Type B pancreatic cell (in vitro differentiated cells): ENCODE results near the gene PDLIM5. TPM values are rescaled to one million over a fixed set of nuclear protein-coding genes. Genes with fewer than 3 reads are reported as not detected.

ENCODE experiments used
- DNase-seq: peaks from one replicate; pipeline ENCODE4 v3.0.0; 2021; ENCODE audit warnings: mixed read lengths; ENCODE audit not compliant: unreplicated experiment; ENCODE audit errors: extremely low spot score
- H3K27ac Mint-ChIP-seq: 2 replicates; pipeline ENCODE4 v1.8.0; 2021; ENCODE audit warnings: mild to moderate bottlenecking, mixed read lengths
- H3K27me3 Mint-ChIP-seq: 2 replicates; pipeline ENCODE4 v1.8.0; 2021; ENCODE audit warnings: mixed read lengths
- H3K36me3 Mint-ChIP-seq: 2 replicates; pipeline ENCODE4 v1.8.0; 2021; ENCODE audit warnings: mixed read lengths
- H3K4me1 Mint-ChIP-seq: one replicate; pipeline ENCODE4 v1.8.0; 2021; ENCODE audit warnings: mixed read lengths; ENCODE audit not compliant: unreplicated experiment
- H3K4me3 Mint-ChIP-seq: 2 replicates; pipeline ENCODE4 v1.8.0; 2021; ENCODE audit warnings: mild to moderate bottlenecking, mixed read lengths
- H3K9me3 Mint-ChIP-seq: 2 replicates; pipeline ENCODE4 v1.8.0; 2021; ENCODE audit warnings: mixed read lengths
- total RNA-seq: library from RNA; stranded (reverse); gene quantifications from 2 replicates; pipeline ENCODE4 v1.2.1, GENCODE V29; 2021; ENCODE audit warnings: low replicate concordance
- TF ChIP-seq, protein P1 (sequence below): fragments of 200-600 bp; sonication (generic); conservative IDR thresholded peaks from 2 replicates; pipeline ENCODE4 v1.5.0; 2021; ENCODE audit warnings: antibody characterized with exemption, mild to moderate bottlenecking

The PDLIM5 gene
- total RNA-seq, 1 donor from 2014 or later, result 76.7 TPM

DNA sequence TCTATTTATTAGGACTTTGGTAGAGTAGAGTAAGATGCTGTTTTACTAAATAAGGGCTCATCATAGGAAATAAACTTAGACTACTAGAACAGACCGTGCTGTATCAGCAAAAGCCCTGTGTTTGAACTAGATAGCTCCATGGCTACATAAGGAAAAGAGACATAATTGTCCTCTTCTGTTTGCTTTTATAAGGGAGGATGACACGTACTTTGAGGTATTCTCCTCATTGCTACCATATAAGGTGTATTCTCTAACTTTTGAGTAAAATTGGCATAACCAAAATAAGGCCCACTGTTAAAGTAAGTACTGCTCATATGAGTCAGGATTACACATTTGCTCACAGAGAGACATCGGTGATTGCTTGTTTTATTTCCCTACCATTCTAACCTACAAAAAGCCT, 64.3 kb downstream of the PDLIM5 start:
- TF ChIP-seq, protein P1, sequence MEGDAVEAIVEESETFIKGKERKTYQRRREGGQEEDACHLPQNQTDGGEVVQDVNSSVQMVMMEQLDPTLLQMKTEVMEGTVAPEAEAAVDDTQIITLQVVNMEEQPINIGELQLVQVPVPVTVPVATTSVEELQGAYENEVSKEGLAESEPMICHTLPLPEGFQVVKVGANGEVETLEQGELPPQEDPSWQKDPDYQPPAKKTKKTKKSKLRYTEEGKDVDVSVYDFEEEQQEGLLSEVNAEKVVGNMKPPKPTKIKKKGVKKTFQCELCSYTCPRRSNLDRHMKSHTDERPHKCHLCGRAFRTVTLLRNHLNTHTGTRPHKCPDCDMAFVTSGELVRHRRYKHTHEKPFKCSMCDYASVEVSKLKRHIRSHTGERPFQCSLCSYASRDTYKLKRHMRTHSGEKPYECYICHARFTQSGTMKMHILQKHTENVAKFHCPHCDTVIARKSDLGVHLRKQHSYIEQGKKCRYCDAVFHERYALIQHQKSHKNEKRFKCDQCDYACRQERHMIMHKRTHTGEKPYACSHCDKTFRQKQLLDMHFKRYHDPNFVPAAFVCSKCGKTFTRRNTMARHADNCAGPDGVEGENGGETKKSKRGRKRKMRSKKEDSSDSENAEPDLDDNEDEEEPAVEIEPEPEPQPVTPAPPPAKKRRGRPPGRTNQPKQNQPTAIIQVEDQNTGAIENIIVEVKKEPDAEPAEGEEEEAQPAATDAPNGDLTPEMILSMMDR, result no peak
- DNase-seq, result no peak
- peaks cover 6% of the 10 kb centered on the region for H3K9me3 Mint-ChIP-seq
- peaks cover 13% of the 10 kb centered on the region for H3K36me3 Mint-ChIP-seq
- H3K27me3 Mint-ChIP-seq, result no peaks in the 10 kb centered on the region
- peaks cover 23% of the 10 kb centered on the region for H3K4me1 Mint-ChIP-seq
- no peak overlapping the region for H3K27ac Mint-ChIP-seq
- no peak overlapping the region for H3K4me3 Mint-ChIP-seq

DNA sequence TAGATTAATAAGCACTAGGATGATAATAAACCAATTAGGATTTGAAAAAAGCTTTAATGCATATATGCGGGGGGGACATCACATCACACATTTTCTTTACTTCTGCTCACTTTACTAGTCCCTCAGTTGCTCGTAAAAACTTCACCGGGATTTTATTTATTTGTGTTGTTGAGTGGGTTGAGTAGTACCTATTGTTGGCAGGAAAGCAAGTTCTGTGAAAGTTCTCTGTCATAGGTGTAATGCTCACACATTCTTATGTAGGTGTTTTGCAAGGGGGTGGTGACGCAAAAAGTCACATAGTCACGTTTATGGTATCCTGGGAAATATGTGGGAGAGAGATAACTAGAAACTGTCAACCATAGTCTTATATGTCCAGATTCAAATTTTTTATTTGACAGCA, 65.3 kb downstream of the PDLIM5 start:
- DNase-seq, result no peak
- no peak overlapping the region for H3K4me3 Mint-ChIP-seq
- H3K4me1 Mint-ChIP-seq, result peaks cover 23% of the 10 kb centered on the region
- no peaks in the 10 kb centered on the region for H3K27me3 Mint-ChIP-seq
- peaks cover 10% of the 10 kb centered on the region for H3K36me3 Mint-ChIP-seq
- H3K9me3 Mint-ChIP-seq, result peaks cover 6% of the 10 kb centered on the region
- H3K27ac Mint-ChIP-seq, result no peak overlapping the region
- TF ChIP-seq, protein P1, result no peak

DNA sequence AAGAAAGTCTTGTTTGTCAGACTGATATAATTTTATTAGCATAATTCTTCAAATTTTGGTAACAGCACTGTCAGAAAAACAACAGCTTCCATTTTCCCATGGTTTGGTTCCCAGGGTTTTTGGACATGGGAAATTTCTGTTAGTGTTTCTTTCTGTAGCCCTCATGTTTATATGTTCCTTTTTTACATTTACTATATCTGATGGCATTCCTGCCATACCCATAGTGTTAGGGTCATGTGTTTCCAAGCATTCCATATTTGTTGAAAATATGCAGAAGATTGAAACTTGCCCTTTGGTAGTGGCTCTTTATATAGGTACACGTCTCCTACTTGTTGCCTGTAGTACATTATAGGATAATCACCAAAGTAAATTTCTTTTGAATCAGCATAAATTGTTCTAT, 65.8 kb downstream of the PDLIM5 start:
- Mint-ChIP-seq H3K27me3 (no peaks in the 10 kb centered on the region), H3K4me1 (peaks cover 23% of the 10 kb centered on the region), H3K36me3 (peaks cover 10% of the 10 kb centered on the region), H3K27ac (no peak overlapping the region), H3K9me3 (peaks cover 5% of the 10 kb centered on the region), H3K4me3 (no peak overlapping the region)
- DNase-seq, result no peak
- TF ChIP-seq, protein P1, result no peak

DNA sequence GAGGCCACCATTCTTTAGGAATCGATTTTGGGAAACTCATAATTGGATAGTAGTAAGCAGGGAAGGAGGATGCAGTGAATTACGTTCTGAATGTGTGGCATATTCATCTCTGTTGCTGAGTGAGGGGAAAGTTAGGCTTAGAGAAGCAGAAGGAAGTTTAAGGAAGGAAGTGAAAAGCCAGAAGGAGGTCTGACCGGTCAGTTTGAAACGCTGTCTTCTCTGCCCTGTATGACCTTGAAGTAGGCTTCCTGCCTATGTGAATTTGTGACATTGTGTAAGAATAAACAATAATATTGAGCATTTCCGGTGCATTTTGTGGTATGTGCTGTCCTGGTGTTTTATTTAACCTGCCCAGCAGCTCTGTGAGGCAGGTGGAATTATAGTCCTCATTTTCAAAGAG, 67.3 kb downstream of the PDLIM5 start:
- Mint-ChIP-seq H3K9me3 (no peaks in the 10 kb centered on the region), H3K27ac (no peak overlapping the region), H3K4me1 (peaks cover 28% of the 10 kb centered on the region), H3K36me3 (peaks cover 5% of the 10 kb centered on the region), H3K4me3 (no peak overlapping the region), H3K27me3 (no peaks in the 10 kb centered on the region)
- no peak for DNase-seq
- TF ChIP-seq, protein P1, result no peak

DNA sequence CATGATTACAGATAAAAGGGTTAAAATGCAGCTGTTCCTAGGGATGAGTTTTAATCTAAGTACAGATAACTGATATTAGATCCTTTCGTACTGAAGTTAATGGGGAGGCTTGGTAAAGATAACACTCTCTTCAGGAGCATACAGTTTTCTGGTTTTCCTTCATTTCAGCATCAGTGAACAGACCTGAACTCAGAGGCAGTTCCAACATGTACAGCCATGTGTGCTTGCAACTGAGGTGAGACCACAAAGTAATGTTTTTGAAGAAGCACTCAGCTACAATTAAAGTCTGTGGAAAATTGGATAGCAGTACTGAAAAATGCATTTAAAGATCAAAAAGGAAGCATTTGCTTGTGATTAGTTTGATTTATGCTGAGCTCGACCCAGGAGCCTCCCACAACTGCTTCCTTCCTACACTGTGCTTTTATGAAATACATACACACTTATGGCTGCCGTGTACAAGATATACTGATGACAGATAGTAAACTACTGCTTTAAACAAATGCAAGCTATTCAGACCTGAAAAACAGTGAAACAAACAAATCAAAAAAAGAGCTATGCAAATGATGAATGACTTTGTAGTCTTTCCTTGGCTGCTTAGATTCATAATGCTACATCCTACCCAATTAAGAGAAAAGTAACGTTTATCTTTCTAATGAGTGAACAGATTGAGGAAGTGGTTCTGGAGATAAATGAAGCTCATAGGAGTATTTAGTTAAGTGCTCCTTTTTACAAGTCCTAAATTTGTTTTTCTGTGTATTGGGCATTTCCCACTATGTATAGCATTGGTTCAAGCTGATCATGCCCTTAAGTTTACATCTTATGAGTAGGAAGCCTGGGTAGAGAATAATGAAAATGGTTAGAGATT, 68.4 kb downstream of the PDLIM5 start:
- Mint-ChIP-seq H3K9me3 (no peaks in the 10 kb centered on the region), H3K4me3 (no peak overlapping the region), H3K27ac (peak overlapping the region; percentile 26), H3K4me1 (peaks cover 31% of the 10 kb centered on the region), H3K27me3 (no peaks in the 10 kb centered on the region), H3K36me3 (peaks cover 5% of the 10 kb centered on the region)
- DNase-seq, result no peak
- TF ChIP-seq, protein P1, result no peak
